Fibroblast of the conjunctiva (primary cell): ENCODE measurements around the gene TRPM6.
"Not testable (repeated sequence)": the region's sequence is repeated elsewhere in the genome, so short reads cannot be mapped to it uniquely, and the experiment has no call there.

Experiments used
- DNase-seq: peaks from one replicate; pipeline ENCODE4 v3.0.0-alpha.2; 2010; ENCODE audit warnings: low read depth

TRPM6 gene

GRCh38 chr9:74887041-74887980 lies at the start of gene TRPM6:
TSS of gene TRPM6 (minus strand) at chr9:74887921. CDS start at chr9:74887856, 65 bp downstream.
- peak; percentile 68 for DNase-seq

GRCh38 chr9:74935008-74935407 lies 47.3 kb upstream of the TRPM6 start:
- no peak for DNase-seq

- no peak for DNase-seq
Observed at GRCh38 chr9:74921737-74922136, 34.0 kb upstream of the TRPM6 start.

GRCh38 chr9:74920944-74921626 lies 33.4 kb upstream of the TRPM6 start:
- DNase-seq = no peak

- DNase-seq = no peak
Observed at GRCh38 chr9:74910036-74910435, 22.3 kb upstream of the TRPM6 start.

- no peak for DNase-seq
Observed at GRCh38 chr9:74908665-74909064, 20.9 kb upstream of the TRPM6 start.

- DNase-seq = no peak
Observed at GRCh38 chr9:74907085-74907484, 19.4 kb upstream of the TRPM6 start.

- DNase-seq = no peak
Observed at GRCh38 chr9:74901001-74901400, 13.3 kb upstream of the TRPM6 start.

GRCh38 chr9:74888449-74888848 lies 728 bp upstream of the TRPM6 start:
- DNase-seq = not testable (repeated sequence)

- no peak for DNase-seq
Observed at GRCh38 chr9:74887981-74888370, 255 bp upstream of the TRPM6 start.

GRCh38 chr9:74876382-74876949 lies 11.3 kb downstream of the TRPM6 start:
- DNase-seq = no peak

GRCh38 chr9:74875656-74876055 lies 12.1 kb downstream of the TRPM6 start:
- no peak for DNase-seq

GRCh38 chr9:74874220-74874619 lies 13.5 kb downstream of the TRPM6 start:
- DNase-seq = no peak

GRCh38 chr9:74872619-74873233 lies 15.0 kb downstream of the TRPM6 start:
- no peak for DNase-seq

- no peak for DNase-seq
Observed at GRCh38 chr9:74867483-74867882, 20.2 kb downstream of the TRPM6 start.

GRCh38 chr9:74865177-74865576 lies 22.5 kb downstream of the TRPM6 start:
- DNase-seq = no peak

- DNase-seq = no peak
Observed at GRCh38 chr9:74861773-74862474, 25.8 kb downstream of the TRPM6 start.

- no peak for DNase-seq
Observed at GRCh38 chr9:74861071-74861470, 26.6 kb downstream of the TRPM6 start.

- not testable (repeated sequence) for DNase-seq
Observed at GRCh38 chr9:74860247-74860646, 27.5 kb downstream of the TRPM6 start.

GRCh38 chr9:74859786-74860185 lies 27.9 kb downstream of the TRPM6 start:
- no peak for DNase-seq

GRCh38 chr9:74858751-74859414 lies 28.8 kb downstream of the TRPM6 start:
- DNase-seq = no peak
